ENCODE results near the gene TRIM45. TPM values are rescaled to one million over a fixed set of nuclear protein-coding genes. Genes with fewer than 3 reads are reported as not detected.

Gene TRIM45
- total and polyA plus RNA-seq, 2 of the 4 experiments (the other 2 are of a cell fraction), result 2.0 to 5.1 TPM

- H4K5ac ChIP-seq (ENCODE audit: low read depth, low read length), result no peak overlapping the region
- H2AK9ac ChIP-seq (replicated peaks; ENCODE audit: low read depth, low read length, poor library complexity), result no peak overlapping the region
- no peak for ATAC-seq (ENCODE audit: low read depth)
- no peak overlapping the region for H2AK5ac ChIP-seq (ENCODE audit: low read depth, low read length)
- intact Hi-C loops (cut with micrococcal nuclease) (no loop called here), dilution Hi-C loops (cut with HindIII; ENCODE audit: low sequenced_read_pairs, unreplicated experiment) (no loop called here), in situ Hi-C loops (cut with MboI; ENCODE audit: low sequenced_read_pairs) (loop anchor here (10.0 kb wide), 1 partner anchor 48 kb away; no protein-coding TSS in a partner anchor)
- H3K4ac ChIP-seq (ENCODE audit: low read depth, low read length), result no peak overlapping the region
- POLR2A ChIA-PET (ENCODE audit: unreplicated experiment), result no interaction called here
- H3K27me3 ChIP-seq (ENCODE audit: control insufficient read depth, insufficient read depth, low read length), result peaks cover 3% of the 10 kb centered on the region
- WGBS, 2 experiments (ENCODE audit: extremely low coverage in 2 of 2, insufficient read length in 1 of 2), result no CpG with 5 or more reads among the region's 2 CpGs
- no peak for TF ChIP-seq RCOR1 (IDR thresholded peaks at IDR 0.05; ENCODE audit: insufficient replicate concordance, low read length)
- no peak for TF ChIP-seq USF2 (IDR thresholded peaks at IDR 0.05; ENCODE audit: low read depth, low read length)
- TF ChIP-seq RAD21 (IDR thresholded peaks at IDR 0.05; ENCODE audit: low read length), result no peak
- TF ChIP-seq CHD1 (IDR thresholded peaks at IDR 0.05; ENCODE audit: low read depth, low read length), result no peak
- TF ChIP-seq CTCF (conservative IDR thresholded peaks at IDR 0.05; ENCODE audit: low read depth, low read length), result no peak
- no peak for TF ChIP-seq SMC3 (IDR thresholded peaks at IDR 0.05; ENCODE audit: low read depth, low read length)
- no peak for TF ChIP-seq MAFK (IDR thresholded peaks at IDR 0.05; ENCODE audit: low read depth, low read length)
- TF ChIP-seq MXI1 (IDR thresholded peaks at IDR 0.05; ENCODE audit: borderline replicate concordance, low read depth, low read length), result no peak
- no peak for TF ChIP-seq RFX5 (IDR thresholded peaks at IDR 0.05; ENCODE audit: low read depth, low read length)
- TF ChIP-seq MAZ (IDR thresholded peaks at IDR 0.05; ENCODE audit: borderline replicate concordance, low read depth, low read length), result no peak
- TF ChIP-seq BHLHE40 (IDR thresholded peaks at IDR 0.05; ENCODE audit: low read depth, low read length), result no peak
- TF ChIP-seq NFE2L2 (IDR thresholded peaks at IDR 0.05; ENCODE audit: low read depth, low read length), result no peak
- no peak for TF ChIP-seq POLR2A (IDR thresholded peaks at IDR 0.05; ENCODE audit: low read depth, low read length)
- no peak for TF ChIP-seq FOS (IDR thresholded peaks at IDR 0.05; ENCODE audit: low read depth, low read length)
- TF ChIP-seq ELK1 (IDR thresholded peaks at IDR 0.05; ENCODE audit: borderline replicate concordance, low read depth, low read length), result no peak
- TF ChIP-seq CEBPB (IDR thresholded peaks at IDR 0.05; ENCODE audit: low read depth, low read length), result no peak
- H3K9me1 ChIP-seq (ENCODE audit: insufficient read depth, low read length), result peaks cover 3% of the 10 kb centered on the region; the same call in 1 of the 2 replicates
- H3K4me2 ChIP-seq (ENCODE audit: low read depth, low read length), result no peak overlapping the region
- no peak overlapping the region for H3K9ac ChIP-seq (ENCODE audit: low read depth, low read length)
- H3K79me1 ChIP-seq (ENCODE audit: low read depth in 1 of 2, low read length in 2 of 2), result peaks cover 0 to 9% of the 10 kb centered on the region in 2 experiments; a peak in 1 of 4 replicates
- no peaks in the 10 kb centered on the region for H4K20me1 ChIP-seq (ENCODE audit: insufficient read depth, low read length)
- H2BK120ac ChIP-seq (ENCODE audit: low read depth, low read length), result no peak overlapping the region
- BruUV-seq (replicated peaks), result no TSS peak
- H2AFZ ChIP-seq (replicated peaks; ENCODE audit: low read length, poor library complexity), result no peak overlapping the region
- H3K27ac ChIP-seq (ENCODE audit: insufficient read depth, low read length), result no peak overlapping the region
- H2BK20ac ChIP-seq (ENCODE audit: low read depth, low read length), result no peak overlapping the region
- peaks cover 9% of the 10 kb centered on the region; the same call in 1 of the 2 replicates for H3K4me1 ChIP-seq (ENCODE audit: control insufficient read depth, insufficient read depth, low read length)
- no peak overlapping the region for H4K91ac ChIP-seq (ENCODE audit: insufficient read depth, low read depth, low read length)
- H3K9me3 ChIP-seq (ENCODE audit: control insufficient read depth, insufficient read depth, low read length), result no peaks in the 10 kb centered on the region
- no peak overlapping the region for H4K8ac ChIP-seq (ENCODE audit: low read depth in 2 of 2, low read length in 2 of 2)
- no peak overlapping the region for H3K14ac ChIP-seq (replicated peaks; ENCODE audit: low read depth, low read length)
- no peak overlapping the region for H3K4me3 ChIP-seq (ENCODE audit: insufficient read depth, low read depth, low read length)
- no peaks in the 10 kb centered on the region for H3K36me3 ChIP-seq (ENCODE audit: control insufficient read depth, insufficient read depth, low read length)
- CTCF ChIA-PET, result no interaction called here
- no peak overlapping the region for H2BK15ac ChIP-seq (ENCODE audit: low read depth, low read length)
- no peak overlapping the region for H2BK5ac ChIP-seq (ENCODE audit: low read depth, low read length, poor library complexity, severe bottlenecking)
- no peak overlapping the region for H3K23ac ChIP-seq (ENCODE audit: low read depth, low read length)
- no peak overlapping the region for H3K18ac ChIP-seq (ENCODE audit: low read depth, low read length)
- no peak for DNase-seq
- H3K56ac ChIP-seq (ENCODE audit: extremely low read depth, insufficient read depth, low read length), result no peak overlapping the region
Measured at GRCh38 chr1:117123274-117123673, 1.7 kb upstream of the TRIM45 start.

All from IMR-90 (cell line).